ENCODE results near the gene NDE1.

NDE1 gene

DNA sequence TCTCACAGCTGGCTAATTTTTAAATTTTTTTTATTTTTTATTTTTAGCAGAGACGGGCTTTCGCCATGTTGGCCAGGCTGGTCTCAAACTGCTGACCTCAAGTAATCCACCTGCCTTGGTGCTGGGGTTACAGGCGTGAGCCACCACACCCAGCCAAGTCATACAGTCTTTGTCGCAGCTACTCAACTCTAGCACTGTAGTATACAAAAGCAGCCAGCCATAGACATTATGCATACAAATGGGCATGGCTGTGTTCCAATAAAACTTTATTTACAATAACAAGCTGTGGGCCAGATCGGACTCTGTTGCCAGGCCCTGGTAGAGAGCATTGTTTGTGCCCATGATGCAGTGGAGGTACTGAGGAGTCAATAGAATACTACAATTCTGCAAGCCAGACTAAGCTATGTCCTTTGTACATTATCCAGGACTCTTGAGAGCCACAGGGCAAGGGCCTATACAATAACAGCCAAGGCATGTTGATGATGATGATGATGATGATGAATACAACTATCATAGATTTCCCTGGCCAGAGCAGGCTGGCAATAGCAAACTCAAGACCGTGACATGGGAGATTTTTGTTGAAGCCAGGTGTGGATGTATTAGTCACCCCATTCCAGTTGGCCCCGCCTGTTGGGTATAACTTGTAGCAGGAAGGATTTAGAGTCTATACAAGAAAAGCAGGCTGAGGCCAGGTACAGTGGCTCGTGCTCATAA lies 104.9 kb downstream of the NDE1 start:
- TF ChIP-seq CTCF (IDR thresholded peaks at IDR 0.05; ENCODE audit: control insufficient read depth, extremely low read depth, insufficient read depth) = no peak
- H3K4me3 ChIP-seq (ENCODE audit: low read depth, low read length) = no peak overlapping the region
- DNase-seq (ENCODE audit: low read depth) = no peak

- no peak for TF ChIP-seq CTCF (IDR thresholded peaks at IDR 0.05; ENCODE audit: control insufficient read depth, extremely low read depth, insufficient read depth)
- H3K4me3 ChIP-seq (ENCODE audit: low read depth, low read length) = no peak overlapping the region
- DNase-seq (ENCODE audit: low read depth) = no peak
Measured at GRCh38 chr16:15757077-15757386, 107.0 kb downstream of the NDE1 start.

DNA sequence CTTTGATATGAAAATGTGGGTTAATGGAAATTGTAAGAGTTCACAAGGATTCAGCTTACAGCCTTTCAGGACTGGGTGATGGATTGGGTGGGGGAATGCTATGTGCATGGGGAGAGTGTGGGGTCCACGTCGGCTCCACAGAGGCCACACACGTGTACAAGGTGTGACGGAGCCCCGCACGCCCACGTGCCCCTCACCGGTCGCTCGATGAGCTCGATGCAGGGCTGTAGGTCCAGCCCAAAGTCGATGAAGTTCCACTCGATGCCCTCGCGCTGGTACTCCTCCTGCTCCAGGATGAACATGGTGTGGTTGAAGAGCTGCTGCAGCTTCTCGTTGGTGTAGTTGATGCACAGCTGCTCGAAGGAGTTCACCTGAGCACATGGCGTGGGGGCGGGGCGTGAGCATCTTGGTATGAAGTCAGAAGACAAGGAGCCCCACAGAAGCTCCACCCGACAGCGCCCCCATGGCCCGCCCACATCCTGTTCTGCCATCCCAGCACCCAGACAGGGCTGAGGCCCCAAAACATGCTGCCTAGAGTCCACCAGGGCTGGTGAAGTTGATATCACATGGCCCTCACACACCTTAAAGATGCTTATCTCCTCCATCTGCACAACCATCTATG lies 107.7 kb downstream of the NDE1 start:
- TF ChIP-seq CTCF (IDR thresholded peaks at IDR 0.05; ENCODE audit: control insufficient read depth, extremely low read depth, insufficient read depth) = no peak
- no peak overlapping the region for H3K4me3 ChIP-seq (ENCODE audit: low read depth, low read length)
- no peak for DNase-seq (ENCODE audit: low read depth)

DNA sequence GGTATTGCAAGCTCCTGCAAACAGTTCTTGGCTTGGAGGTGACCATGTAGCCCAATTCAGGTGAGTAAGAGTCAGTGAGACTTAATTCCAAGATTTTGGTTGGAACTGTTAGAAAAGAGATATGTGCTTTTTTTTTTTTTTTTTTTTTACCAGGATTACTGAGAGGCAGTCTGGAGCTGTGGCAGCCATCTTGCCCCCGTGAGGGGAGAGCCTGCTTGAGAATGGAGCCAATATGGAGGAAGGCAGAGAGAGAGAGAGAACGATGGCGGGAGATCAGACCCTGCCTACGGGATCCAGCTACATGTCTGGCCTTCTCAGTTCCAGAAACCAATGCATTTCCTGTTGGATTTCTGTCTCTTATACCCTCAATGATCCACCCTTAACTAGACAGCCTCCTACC lies 109.0 kb downstream of the NDE1 start:
- DNase-seq (ENCODE audit: low read depth) = no peak
- no peak for TF ChIP-seq CTCF (IDR thresholded peaks at IDR 0.05; ENCODE audit: control insufficient read depth, extremely low read depth, insufficient read depth)
- H3K4me3 ChIP-seq (ENCODE audit: low read depth, low read length) = no peak overlapping the region

DNA sequence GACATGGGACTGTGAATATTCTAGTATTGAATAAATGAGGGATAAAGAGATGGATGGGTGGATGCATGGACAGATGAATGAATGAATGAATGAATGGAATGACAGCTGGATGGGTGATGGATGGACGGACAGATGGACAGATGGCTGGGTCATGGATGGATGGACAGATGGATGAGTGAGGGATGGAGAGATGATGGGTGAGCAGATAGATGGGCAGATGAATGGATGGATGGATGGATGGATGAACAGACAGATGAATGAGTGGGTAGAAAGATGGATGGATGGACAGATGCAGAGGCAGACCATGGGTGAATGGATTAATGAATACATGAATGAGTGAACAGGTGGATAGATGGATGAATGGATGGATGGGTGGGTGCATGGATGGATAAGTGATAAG lies 110.1 kb downstream of the NDE1 start:
- no peak for DNase-seq (ENCODE audit: low read depth)
- TF ChIP-seq CTCF (IDR thresholded peaks at IDR 0.05; ENCODE audit: control insufficient read depth, extremely low read depth, insufficient read depth) = no peak
- no peak overlapping the region for H3K4me3 ChIP-seq (ENCODE audit: low read depth, low read length)

GRCh38 chr16:15764112-15764511 lies 114.1 kb downstream of the NDE1 start:
- no peak for DNase-seq (ENCODE audit: low read depth)
- TF ChIP-seq CTCF (IDR thresholded peaks at IDR 0.05; ENCODE audit: control insufficient read depth, extremely low read depth, insufficient read depth) = no peak
- no peak overlapping the region for H3K4me3 ChIP-seq (ENCODE audit: low read depth, low read length)

DNA sequence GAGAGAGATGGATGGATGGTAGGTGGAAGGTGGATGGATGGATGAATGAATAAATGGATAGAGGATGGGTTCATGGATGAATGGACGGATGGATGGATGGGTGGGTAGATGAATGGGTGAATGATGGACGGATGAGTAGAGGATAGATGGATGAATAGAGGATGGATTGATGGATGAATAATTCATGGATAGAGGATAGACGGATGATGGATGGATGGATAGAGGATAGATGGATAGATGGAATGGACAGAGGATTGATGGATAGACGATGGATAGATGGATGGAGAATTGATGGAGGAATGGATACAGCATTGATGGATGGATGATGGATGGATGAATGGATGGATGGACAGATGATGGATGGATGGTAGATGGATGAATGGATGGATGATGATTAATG lies 115.1 kb downstream of the NDE1 start:
- no peak for TF ChIP-seq CTCF (IDR thresholded peaks at IDR 0.05; ENCODE audit: control insufficient read depth, extremely low read depth, insufficient read depth)

More for the DNA sequence above, 115.1 kb downstream of the NDE1 start:
- no peak overlapping the region for H3K4me3 ChIP-seq (ENCODE audit: low read depth, low read length)
- DNase-seq (ENCODE audit: low read depth) = no peak

All from LNCaP clone FGC (cell line).